GM19455 (cell line): Measurements from ENCODE around the gene ARL3.
A peak's percentile ranks its signal among the peaks of the same experiment; 100 is the strongest.

Experiments used
- ATAC-seq: cut with Tn5 transposase; IDR thresholded peaks from one replicate; pipeline ENCODE4 v1.9.1; 2021; ENCODE audit not compliant: unreplicated experiment

ARL3 gene

GRCh38 chr10:102641880-102642735, 72.1 kb downstream of the ARL3 start:
- peak; percentile 47 for ATAC-seq

- ATAC-seq, result no peak
Observed at GRCh38 chr10:102641402-102641801, 72.8 kb downstream of the ARL3 start.

- ATAC-seq, result no peak
Observed at GRCh38 chr10:102639537-102639936, 74.7 kb downstream of the ARL3 start.

DNA sequence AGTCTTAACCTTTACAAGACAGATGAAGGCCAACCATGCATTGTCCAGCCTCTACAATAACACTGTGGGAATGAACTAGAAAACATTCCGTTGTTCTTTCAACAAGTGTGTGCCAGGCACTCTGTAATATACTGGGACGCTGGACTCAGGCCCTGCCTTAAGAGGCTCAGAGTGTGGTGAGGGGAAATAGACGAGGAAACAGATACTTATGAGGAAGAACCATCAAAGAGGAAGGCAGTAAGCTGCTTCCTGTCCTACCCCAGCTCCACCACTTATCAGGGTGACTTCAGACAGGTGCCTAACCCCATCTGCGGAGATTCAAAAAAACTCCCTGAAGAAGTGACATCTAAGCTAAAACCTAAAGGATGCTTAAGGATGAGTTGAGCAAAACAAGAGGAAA, 78.8 kb downstream of the ARL3 start:
- ATAC-seq, result no peak

DNA sequence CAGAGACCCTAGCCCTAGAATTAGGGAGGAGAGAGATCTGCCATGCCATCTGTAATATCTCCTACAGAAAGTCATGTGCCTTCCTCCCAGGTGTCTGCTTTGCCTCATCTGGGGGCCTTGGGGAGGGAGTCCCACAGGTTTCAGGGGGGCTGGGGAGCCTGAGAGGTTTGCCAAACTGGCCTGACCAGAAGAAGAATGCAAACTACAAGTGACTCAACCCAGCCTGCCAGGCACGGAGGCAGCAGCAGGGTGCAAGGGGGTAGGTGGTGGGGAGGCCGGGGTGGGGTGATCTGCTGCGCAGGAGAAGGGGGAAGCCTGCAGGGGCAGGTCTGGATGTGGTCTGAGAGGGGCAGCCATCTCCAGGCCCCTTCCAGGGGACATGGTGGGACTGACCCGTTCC, 79.5 kb downstream of the ARL3 start:
- no peak for ATAC-seq

DNA sequence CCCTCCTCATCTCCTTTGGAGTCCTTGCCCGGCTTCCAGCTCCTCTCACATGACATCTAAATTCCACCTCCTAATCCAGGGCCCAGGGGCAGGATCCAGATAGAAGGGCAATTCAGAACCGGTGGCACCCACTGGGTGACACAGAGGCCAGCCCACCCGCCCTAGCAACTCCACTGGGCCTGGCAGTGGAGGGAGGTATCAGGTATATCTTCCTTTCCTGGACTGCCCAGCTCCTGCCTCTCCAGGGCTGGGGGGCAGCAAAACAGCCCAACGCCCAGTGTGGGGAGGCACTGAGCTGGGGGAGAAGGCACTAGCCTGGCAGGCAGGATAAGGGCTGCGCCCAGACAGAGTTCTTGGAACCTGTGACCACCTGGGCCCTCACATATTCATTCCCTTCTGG, 80.3 kb downstream of the ARL3 start:
- ATAC-seq, result no peak

- no peak for ATAC-seq
Observed at GRCh38 chr10:102633287-102633686, 80.9 kb downstream of the ARL3 start.

DNA sequence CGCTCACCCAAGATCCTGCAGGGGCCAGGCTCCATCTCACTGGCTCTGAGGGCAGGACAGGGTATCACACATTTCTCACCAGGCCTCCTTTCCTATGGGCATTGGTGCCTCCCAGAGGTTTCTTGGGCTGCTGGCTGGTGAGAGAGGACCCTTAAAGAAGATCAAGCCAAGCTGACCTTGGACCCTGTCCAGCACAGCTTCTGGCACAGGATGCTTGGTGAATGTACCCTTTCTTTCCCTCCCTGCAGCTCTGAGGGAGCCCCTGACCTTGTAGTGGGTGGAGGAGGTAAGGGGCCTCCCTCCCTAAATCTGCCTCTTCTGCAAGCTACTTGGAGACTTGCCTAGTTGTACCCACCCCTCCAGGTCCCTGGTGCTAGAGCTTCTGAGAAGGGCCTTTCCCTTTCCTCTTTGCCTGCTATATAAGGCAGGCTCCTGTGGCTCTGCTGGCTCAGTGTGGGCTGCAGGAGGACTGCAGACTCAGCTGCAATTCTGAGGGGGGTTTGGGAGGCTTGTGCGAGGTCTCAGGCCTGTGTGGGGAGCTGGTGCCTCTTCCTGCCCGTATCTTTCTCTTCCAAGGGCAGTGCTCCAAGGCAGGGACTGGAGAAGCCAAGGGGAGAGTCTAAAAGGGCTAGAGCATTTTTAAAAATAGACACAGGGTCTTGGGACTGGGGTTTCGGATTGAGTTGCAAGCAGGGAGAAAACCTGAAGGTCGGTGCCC, 81.6 kb downstream of the ARL3 start:
- ATAC-seq, result no peak

- ATAC-seq, result no peak
Observed at GRCh38 chr10:102631525-102632393, 82.4 kb downstream of the ARL3 start.

- no peak for ATAC-seq
Observed at GRCh38 chr10:102630663-102631062, 83.5 kb downstream of the ARL3 start.

DNA sequence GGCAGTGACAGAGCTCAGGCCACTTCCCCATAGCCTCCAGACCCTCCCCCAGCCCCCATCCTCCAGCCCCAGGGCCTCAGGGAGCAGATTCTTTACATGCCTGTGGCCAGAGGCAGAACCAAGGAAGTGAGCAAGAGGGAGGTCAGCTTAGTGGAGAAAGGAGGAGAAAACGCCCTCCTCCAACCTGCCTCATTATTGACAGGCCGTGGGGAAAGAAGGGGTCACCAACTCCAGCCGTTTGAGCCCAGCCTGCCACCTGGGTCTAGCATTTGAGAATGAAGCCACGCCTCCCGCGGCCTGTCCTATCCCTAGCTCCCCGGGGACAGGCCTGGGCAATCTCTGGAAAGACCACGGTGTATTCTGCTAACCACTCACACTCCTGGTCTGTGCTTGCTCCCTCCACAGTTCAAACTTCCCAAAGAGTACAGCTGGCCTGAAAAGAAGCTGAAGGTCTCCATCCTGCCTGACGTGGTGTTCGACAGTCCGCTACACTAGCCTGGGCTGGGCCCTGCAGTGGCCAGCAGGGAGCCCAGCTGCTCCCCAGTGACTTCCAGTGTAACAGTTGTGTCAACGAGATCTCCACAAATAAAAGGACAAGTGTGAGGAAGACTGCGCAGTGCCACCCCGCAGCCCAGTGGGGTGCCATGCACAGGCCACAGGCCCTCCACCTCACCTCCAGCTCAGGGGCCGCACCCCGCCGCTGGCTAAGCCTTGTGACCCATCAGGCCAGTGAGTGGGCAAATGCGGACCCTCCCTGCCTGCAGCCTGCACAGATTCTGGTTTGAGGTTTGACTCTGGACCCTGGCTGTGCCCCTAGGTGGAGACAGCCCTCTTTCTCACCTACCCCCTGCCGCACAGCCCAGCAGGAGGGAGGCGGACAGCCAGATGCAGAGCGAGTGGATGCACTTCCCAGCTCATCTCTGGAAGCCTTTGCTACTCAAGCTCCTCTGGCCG, 84.3 kb downstream of the ARL3 start:
- no peak for ATAC-seq

DNA sequence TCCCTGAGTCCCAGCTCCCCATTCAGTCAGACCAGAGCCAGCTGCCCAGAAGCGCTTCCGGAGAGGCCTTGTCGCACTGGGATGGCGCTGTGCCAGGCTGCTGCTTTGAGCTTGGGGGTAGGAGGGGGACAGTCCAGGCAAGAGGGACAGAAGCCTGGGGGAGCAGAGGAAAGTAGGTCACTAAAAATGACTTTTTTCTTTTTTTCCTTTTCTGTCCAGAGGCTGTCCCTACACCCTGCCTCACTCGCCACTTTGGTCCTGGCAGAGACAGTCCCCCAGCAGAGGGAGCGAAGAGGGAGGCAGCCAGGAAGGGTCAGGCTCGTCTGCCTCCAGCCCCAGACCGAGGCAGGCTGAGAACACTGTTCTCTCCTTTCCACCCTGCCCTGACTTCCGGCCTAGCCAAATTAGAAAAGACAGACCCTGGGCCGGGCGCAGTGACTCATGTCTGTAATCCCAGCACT, 85.7 kb downstream of the ARL3 start:
- ATAC-seq, result no peak

DNA sequence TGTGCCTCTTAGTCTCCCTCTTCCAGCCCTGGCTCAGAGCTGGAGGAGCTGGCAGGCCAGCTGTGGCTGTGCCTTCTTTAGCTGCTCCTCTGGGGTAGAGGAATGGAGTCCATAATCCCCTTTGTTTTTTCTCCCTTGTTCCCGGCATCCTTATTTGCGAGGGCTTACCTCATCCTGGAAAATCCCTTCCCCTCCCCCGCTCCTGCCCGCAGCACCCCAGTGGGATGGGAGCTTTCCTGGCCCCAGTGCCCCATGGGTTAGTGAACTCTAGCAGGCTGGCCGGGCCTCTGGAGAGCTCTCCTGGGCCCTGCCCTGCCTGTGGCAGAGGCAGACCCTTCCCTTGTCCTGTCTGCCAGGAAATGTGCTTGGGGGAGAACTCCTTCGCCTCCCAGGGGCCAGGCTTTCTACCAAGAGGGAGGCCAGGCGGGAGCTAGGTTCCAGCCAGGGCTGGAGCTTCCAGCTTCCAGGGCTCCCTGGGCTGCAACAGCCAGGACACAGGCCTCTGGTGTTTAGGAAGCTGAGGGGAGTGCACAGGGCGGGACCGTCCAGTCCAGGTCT, 86.4 kb downstream of the ARL3 start:
- no peak for ATAC-seq

DNA sequence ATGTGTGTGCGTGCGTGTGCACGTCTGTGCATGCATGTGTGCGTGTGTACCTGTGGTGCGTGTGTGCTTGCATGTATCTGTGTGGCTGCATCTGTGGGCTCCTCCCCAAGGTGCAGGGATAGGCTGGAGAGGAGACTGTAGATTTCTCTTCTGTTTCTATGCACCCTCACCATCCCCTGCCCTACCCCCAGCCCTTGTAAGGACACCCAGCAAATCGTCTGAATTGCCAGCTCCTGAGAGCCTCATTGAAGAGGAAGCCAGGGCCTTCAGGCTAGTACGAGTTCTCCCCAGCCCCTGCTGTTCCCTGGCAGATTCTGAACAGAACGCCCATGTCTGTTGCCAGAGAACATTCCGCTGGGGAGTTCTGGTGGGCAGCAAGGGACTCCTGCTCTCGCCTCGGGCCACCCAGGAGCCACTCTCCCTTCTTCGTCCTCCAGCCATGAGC, 86.9 kb downstream of the ARL3 start:
- ATAC-seq, result no peak

GRCh38 chr10:102626026-102626685, 88.0 kb downstream of the ARL3 start:
- no peak for ATAC-seq

GRCh38 chr10:102624751-102625645, 89.2 kb downstream of the ARL3 start:
- no peak for ATAC-seq

GRCh38 chr10:102624094-102624493, 90.1 kb downstream of the ARL3 start:
- ATAC-seq, result no peak
